A549 (cell line): ENCODE measurements around the gene COX10. TPM values are rescaled to one million over a fixed set of nuclear protein-coding genes. Genes with fewer than 3 reads are reported as not detected.
A peak's percentile ranks its signal among the peaks of the same experiment; 100 is the strongest.
"Not testable (repeated sequence)": the region's sequence is repeated elsewhere in the genome, so short reads cannot be mapped to it uniquely, and the experiment has no call there.

ENCODE experiments used
- ATAC-seq, 2 experiments: fragments of 200-7000 bp in 1 of 2; fragments of >200 bp in 1 of 2; cut with Nextera tagmentation in 1 of 2; cut with Tn5 transposase in 1 of 2; 3 replicates each; pipeline versions ENCODE4 v1.8.0 to v1.9.1; 2018 to 2020; ENCODE audit warnings: mild to moderate bottlenecking in 1 of 2, moderate library complexity in 1 of 2
- CTCF ChIA-PET: fragments of 300-600 bp; sonication (Branson Sonifier 250); formaldehyde crosslinking; extraction: SDS; loops from one replicate; lab custom pipeline; 2021; ENCODE audit warnings: antibody characterized with exemption, inconsistent platforms; lab: Yijun Ruan, JAX
- POLR2A ChIA-PET: fragments of 350-600 bp; formaldehyde crosslinking; extraction: SDS; loops from one replicate; lab custom pipeline; 2021; ENCODE audit warnings: antibody characterized with exemption, inconsistent platforms; lab: Yijun Ruan, JAX
- DNase-seq, 2 experiments: peaks; one replicate each; pipeline versions ENCODE4 v3.0.0 to v3.0.0-alpha.2; 2011 to 2016; ENCODE audit warnings: low read depth in 1 of 2, low spot score in 1 of 2
- FAIRE-seq: peaks from 2 replicates; lab custom pipeline; 2011; peaks lifted over from hg19 to GRCh38; lab: Jason Lieb, UNC
- H3K27ac ChIP-seq, 2 experiments: fragments of >200 bp; sonication (Bioruptor Twin); formaldehyde crosslinking; 3 replicates each; pipeline ENCODE4 v1.5.1; 2016 to 2017
- H3K4me1 ChIP-seq: fragments of >200 bp; sonication (Bioruptor Twin); formaldehyde crosslinking; 3 replicates; pipeline ENCODE4 v1.6.1; 2016
- H3K4me2 ChIP-seq: fragments of >200 bp; sonication (Bioruptor Twin); formaldehyde crosslinking; 3 replicates; pipeline ENCODE4 v1.6.1; 2016
- H3K4me3 ChIP-seq: fragments of >200 bp; sonication (Bioruptor Twin); formaldehyde crosslinking; 3 replicates; pipeline ENCODE4 v1.5.1; 2016
- H3K9me3 ChIP-seq: fragments of >200 bp; sonication (Bioruptor Twin); formaldehyde crosslinking; 3 replicates; pipeline ENCODE4 v1.6.1; 2016
- BHLHE40 ChIP-seq: IDR thresholded peaks from 2 replicates; pipeline ENCODE4 v1.6.1; 2012; ENCODE audit warnings: low read depth, low read length, inconsistent platforms
- CBX2 ChIP-seq: fragments of 200-600 bp; sonication (generic); IDR thresholded peaks from 2 replicates; pipeline ENCODE4 v1.6.1; 2016; ENCODE audit warnings: low read depth, mild to moderate bottlenecking, borderline replicate concordance
- CHD2 ChIP-seq: fragments of 150-350 bp; IDR thresholded peaks from 2 replicates; pipeline ENCODE4 v1.6.1; 2014; ENCODE audit warnings: low read length; ENCODE audit not compliant: partially characterized antibody
- CHD4 ChIP-seq: fragments of 200-600 bp; sonication (generic); IDR thresholded peaks from 2 replicates; pipeline ENCODE4 v1.6.1; 2016; ENCODE audit warnings: antibody characterized with exemption, mild to moderate bottlenecking, borderline replicate concordance
- CTCF ChIP-seq: fragments of >200 bp; sonication (Bioruptor Twin); formaldehyde crosslinking; IDR thresholded peaks from 3 replicates; pipeline ENCODE4 v1.5.1; 2016
- E2F6 ChIP-seq: IDR thresholded peaks from 2 replicates; pipeline ENCODE4 v1.6.1; 2012; ENCODE audit warnings: low read depth, borderline replicate concordance
- EHF ChIP-seq: fragments of 250-450 bp; sonication (Bioruptor Pico); IDR thresholded peaks from 2 replicates; pipeline ENCODE4 v1.5.0; 2020; ENCODE audit warnings: mild to moderate bottlenecking
- FOSB ChIP-seq: fragments of 250-450 bp; sonication (Bioruptor Pico); IDR thresholded peaks from 2 replicates; pipeline ENCODE4 v1.5.0; 2020; ENCODE audit warnings: mild to moderate bottlenecking, moderate library complexity
- FOSL2 ChIP-seq, 2 experiments: fragments of 450-650 bp in 1 of 2; fragments of >200 bp in 1 of 2; sonication (Bioruptor Twin) in 1 of 2; formaldehyde crosslinking; IDR thresholded peaks; 2 replicates each; pipeline versions ENCODE4 v1.5.0 to v1.6.1; 2016 to 2020; ENCODE audit warnings: mild to moderate bottlenecking in 1 of 2, moderate library complexity in 1 of 2
- FOXS1 ChIP-seq: fragments of 250-450 bp; sonication (Bioruptor Pico); IDR thresholded peaks from 2 replicates; pipeline ENCODE4 v1.5.0; 2020; ENCODE audit warnings: mild to moderate bottlenecking, moderate library complexity
- HDAC2 ChIP-seq: fragments of 200-600 bp; sonication (generic); IDR thresholded peaks from 2 replicates; pipeline ENCODE4 v1.6.1; 2016
- HES2 ChIP-seq: fragments of >200 bp; sonication (Bioruptor Twin); formaldehyde crosslinking; IDR thresholded peaks from 2 replicates; pipeline ENCODE4 v1.6.1; 2016
- MAX ChIP-seq: IDR thresholded peaks from 2 replicates; pipeline ENCODE4 v1.6.1; 2012
- NPAS2 ChIP-seq: fragments of 250-450 bp; sonication (Bioruptor Pico); IDR thresholded peaks from 2 replicates; pipeline ENCODE4 v1.8.0; 2022; ENCODE audit warnings: mild to moderate bottlenecking, moderate library complexity, borderline replicate concordance
- RCOR1 ChIP-seq: fragments of 150-350 bp; IDR thresholded peaks from 2 replicates; pipeline ENCODE4 v1.6.1; 2014; ENCODE audit warnings: antibody characterized with exemption, low read length, low read depth
- RNF2 ChIP-seq: fragments of 200-600 bp; sonication (generic); IDR thresholded peaks from 2 replicates; pipeline ENCODE4 v1.6.1; 2016; ENCODE audit warnings: low read depth, mild to moderate bottlenecking, antibody characterized with exemption, moderate library complexity, borderline replicate concordance
- SMC3 ChIP-seq: fragments of >200 bp; sonication (Bioruptor Twin); formaldehyde crosslinking; IDR thresholded peaks from 3 replicates; pipeline ENCODE4 v1.6.1; 2018; ENCODE audit warnings: inconsistent platforms
- ZNF302 ChIP-seq: fragments of 250-450 bp; sonication (Bioruptor Pico); IDR thresholded peaks from 2 replicates; pipeline ENCODE4 v1.9.0; 2021; ENCODE audit warnings: inconsistent platforms, mild to moderate bottlenecking, moderate library complexity
- WGBS: methylation state at CpG from one replicate; pipeline ENCODE4 v1.1.6; 2017; ENCODE audit errors: missing lambda C conversion rate; 5-methylcytosine and 5-hydroxymethylcytosine counted together
- polyA plus RNA-seq, 4 experiments: library from polyadenylated mRNA; depleted of rRNA in 3 of 4; stranded (reverse); fragments of >200 nt; fragmentation: RNase III in 1 of 4; extraction: RNeasy Plus Mini Kit Qiagen cat#74134 plus additional on column Dnase treatment in 1 of 4; gene quantifications; 2 replicates in 3 of 4; 3 replicates in 1 of 4; pipeline ENCODE4 v1.2.3, GENCODE V29; 2011 to 2017

The COX10 gene
- polyA plus RNA-seq, 2 of the 4 experiments (the other 2 are of a cell fraction), result 15.1 to 25.8 TPM

GRCh38 chr17:14227052-14227451 is 157.7 kb downstream of the COX10 start:
- 76% methylated on average over 7 of the region's 7 CpGs for WGBS
- ATAC-seq (no peak), DNase-seq (no peak), FAIRE-seq (no peak)
- ChIA-PET POLR2A (no interaction called here), CTCF (interaction anchor here (1.2 kb wide), 1 partner anchor 140 kb away, joined by 3 read pairs; no protein-coding TSS in a partner anchor)
- Histone ChIP-seq H3K27ac (no peak overlapping the region), H3K4me2 (no peak overlapping the region), H3K9me3 (no peaks in the 10 kb centered on the region), H3K4me1 (no peaks in the 10 kb centered on the region), H3K4me3 (no peak overlapping the region)
- TF ChIP-seq CHD4, result no peak
- no peak for TF ChIP-seq FOSB (CRISPR knock-in tag)
- no peak for TF ChIP-seq MAX
- no peak for TF ChIP-seq HDAC2
- no peak for TF ChIP-seq CTCF
- TF ChIP-seq EHF, result no peak
- TF ChIP-seq CBX2, result no peak
- TF ChIP-seq RCOR1, result no peak
- no peak for TF ChIP-seq BHLHE40
- no peak for TF ChIP-seq FOSL2 (IDR thresholded peaks at IDR 0.05)
- TF ChIP-seq FOSL2 (CRISPR knock-in tag; IDR thresholded peaks at IDR 0.05), result no peak

- 75% methylated on average over 4 of the region's 4 CpGs for WGBS
- no peak overlapping the region for H3K4me2 ChIP-seq
- H3K4me3 ChIP-seq, result no peak overlapping the region
- no peak for TF ChIP-seq CHD4
- no peak for TF ChIP-seq SMC3
- no peak for TF ChIP-seq E2F6
- TF ChIP-seq HES2, result no peak
- TF ChIP-seq CHD2, result no peak
- TF ChIP-seq ZNF302 (CRISPR knock-in tag), result no peak
- no peak for TF ChIP-seq BHLHE40
- no peak for TF ChIP-seq MAX
- TF ChIP-seq RNF2, result no peak
- no peak for TF ChIP-seq FOSL2 (IDR thresholded peaks at IDR 0.05)
- TF ChIP-seq FOSL2 (CRISPR knock-in tag; IDR thresholded peaks at IDR 0.05), result no peak
- TF ChIP-seq FOXS1, result no peak
- no peak for TF ChIP-seq NPAS2
- TF ChIP-seq, all 56 proteins: peak for 0
- DNase-seq, result no peak
- CTCF ChIA-PET, result no interaction called here
- FAIRE-seq, result no peak
- no peak for ATAC-seq
- POLR2A ChIA-PET, result no interaction called here
- Histone ChIP-seq H3K27ac (no peak overlapping the region), H3K4me1 (no peaks in the 10 kb centered on the region), H3K9me3 (no peaks in the 10 kb centered on the region)
Observed at GRCh38 chr17:14228903-14229302, 159.6 kb downstream of the COX10 start.

- H3K4me3 ChIP-seq, CTCF ChIA-PET, POLR2A ChIA-PET, ATAC-seq, DNase-seq, H3K27ac ChIP-seq, H3K9me3 ChIP-seq, H3K4me2 ChIP-seq, H3K4me1 ChIP-seq: not testable (repeated sequence)
- 75% methylated on average over 4 of the region's 6 CpGs for WGBS
- FAIRE-seq, result peak; percentile 97
Observed at GRCh38 chr17:14231187-14231586, 161.9 kb downstream of the COX10 start.

- H3K4me2 ChIP-seq, ATAC-seq, H3K4me1 ChIP-seq, DNase-seq, POLR2A ChIA-PET, H3K4me3 ChIP-seq, H3K27ac ChIP-seq, FAIRE-seq, CTCF ChIA-PET, H3K9me3 ChIP-seq: not testable (repeated sequence)
- 72% methylated on average over 2 of the region's 2 CpGs for WGBS
Observed at GRCh38 chr17:14235047-14235446, 165.7 kb downstream of the COX10 start.

- H3K4me1 ChIP-seq, H3K4me2 ChIP-seq, H3K4me3 ChIP-seq, CTCF ChIA-PET, DNase-seq, POLR2A ChIA-PET, H3K9me3 ChIP-seq, H3K27ac ChIP-seq, FAIRE-seq: not testable (repeated sequence)
- 49% methylated on average over 8 of the region's 9 CpGs for WGBS
- peak in 1 of 2 experiments; percentile 31; a peak in 2 of 6 replicates for ATAC-seq
Observed at GRCh38 chr17:14236032-14236431, 166.7 kb downstream of the COX10 start.

GRCh38 chr17:14236762-14237161 is 167.5 kb downstream of the COX10 start, which contains the start of gene CDRT15:
TSS of gene CDRT15 (minus strand) at chr17:14236862. CDS start at chr17:14236833, 29 bp downstream.
- H3K4me3 ChIP-seq, POLR2A ChIA-PET, H3K9me3 ChIP-seq, CTCF ChIA-PET, H3K4me2 ChIP-seq, DNase-seq, H3K27ac ChIP-seq, FAIRE-seq, ATAC-seq, H3K4me1 ChIP-seq: not testable (repeated sequence)
- WGBS, result 82% methylated on average over 10 of the region's 11 CpGs
